ENCODE results near the gene TRANK1.

GRCh38 chr3:36784138-36784635, 160.7 kb downstream of the TRANK1 start:
- TF ChIP-seq ATF3 (IDR thresholded peaks at IDR 0.05) (no peak), FOXA1 (IDR thresholded peaks at IDR 0.05) (no peak), RAD21 (IDR thresholded peaks at IDR 0.05) (no peak), SP1 (IDR thresholded peaks at IDR 0.05) (no peak), GABPA (IDR thresholded peaks at IDR 0.05 in 1 of 2, conservative IDR thresholded peaks at IDR 0.05 in 1 of 2) (no peak), HNF4G (IDR thresholded peaks at IDR 0.05) (no peak), JUND (IDR thresholded peaks at IDR 0.05) (no peak), FOXA2 (IDR thresholded peaks at IDR 0.05) (no peak)
- TF ChIP-seq, protein P1, sequence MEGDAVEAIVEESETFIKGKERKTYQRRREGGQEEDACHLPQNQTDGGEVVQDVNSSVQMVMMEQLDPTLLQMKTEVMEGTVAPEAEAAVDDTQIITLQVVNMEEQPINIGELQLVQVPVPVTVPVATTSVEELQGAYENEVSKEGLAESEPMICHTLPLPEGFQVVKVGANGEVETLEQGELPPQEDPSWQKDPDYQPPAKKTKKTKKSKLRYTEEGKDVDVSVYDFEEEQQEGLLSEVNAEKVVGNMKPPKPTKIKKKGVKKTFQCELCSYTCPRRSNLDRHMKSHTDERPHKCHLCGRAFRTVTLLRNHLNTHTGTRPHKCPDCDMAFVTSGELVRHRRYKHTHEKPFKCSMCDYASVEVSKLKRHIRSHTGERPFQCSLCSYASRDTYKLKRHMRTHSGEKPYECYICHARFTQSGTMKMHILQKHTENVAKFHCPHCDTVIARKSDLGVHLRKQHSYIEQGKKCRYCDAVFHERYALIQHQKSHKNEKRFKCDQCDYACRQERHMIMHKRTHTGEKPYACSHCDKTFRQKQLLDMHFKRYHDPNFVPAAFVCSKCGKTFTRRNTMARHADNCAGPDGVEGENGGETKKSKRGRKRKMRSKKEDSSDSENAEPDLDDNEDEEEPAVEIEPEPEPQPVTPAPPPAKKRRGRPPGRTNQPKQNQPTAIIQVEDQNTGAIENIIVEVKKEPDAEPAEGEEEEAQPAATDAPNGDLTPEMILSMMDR (IDR thresholded peaks at IDR 0.05; ENCODE audit: low read depth, low read length, missing input control), result no peak
- TF ChIP-seq, protein P2, sequence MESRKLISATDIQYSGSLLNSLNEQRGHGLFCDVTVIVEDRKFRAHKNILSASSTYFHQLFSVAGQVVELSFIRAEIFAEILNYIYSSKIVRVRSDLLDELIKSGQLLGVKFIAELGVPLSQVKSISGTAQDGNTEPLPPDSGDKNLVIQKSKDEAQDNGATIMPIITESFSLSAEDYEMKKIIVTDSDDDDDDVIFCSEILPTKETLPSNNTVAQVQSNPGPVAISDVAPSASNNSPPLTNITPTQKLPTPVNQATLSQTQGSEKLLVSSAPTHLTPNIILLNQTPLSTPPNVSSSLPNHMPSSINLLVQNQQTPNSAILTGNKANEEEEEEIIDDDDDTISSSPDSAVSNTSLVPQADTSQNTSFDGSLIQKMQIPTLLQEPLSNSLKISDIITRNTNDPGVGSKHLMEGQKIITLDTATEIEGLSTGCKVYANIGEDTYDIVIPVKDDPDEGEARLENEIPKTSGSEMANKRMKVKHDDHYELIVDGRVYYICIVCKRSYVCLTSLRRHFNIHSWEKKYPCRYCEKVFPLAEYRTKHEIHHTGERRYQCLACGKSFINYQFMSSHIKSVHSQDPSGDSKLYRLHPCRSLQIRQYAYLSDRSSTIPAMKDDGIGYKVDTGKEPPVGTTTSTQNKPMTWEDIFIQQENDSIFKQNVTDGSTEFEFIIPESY (IDR thresholded peaks at IDR 0.05), result no peak
- TF ChIP-seq, protein P3, sequence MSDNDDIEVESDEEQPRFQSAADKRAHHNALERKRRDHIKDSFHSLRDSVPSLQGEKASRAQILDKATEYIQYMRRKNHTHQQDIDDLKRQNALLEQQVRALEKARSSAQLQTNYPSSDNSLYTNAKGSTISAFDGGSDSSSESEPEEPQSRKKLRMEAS (IDR thresholded peaks at IDR 0.05), result no peak
